GM12865 (cell line): Measurements from ENCODE around the gene MRPL42.
"Not testable (repeated sequence)": the region's sequence is repeated elsewhere in the genome, so short reads cannot be mapped to it uniquely, and the experiment has no call there.

Source experiments
- DNase-seq: peaks from one replicate; pipeline ENCODE4 v3.0.0; 2010; ENCODE audit warnings: low read depth
- H3K4me3 ChIP-seq: 2 replicates; pipeline ENCODE4 v1.5.1; 2011; ENCODE audit warnings: mild to moderate bottlenecking, low read depth, low read length, control low read depth
- TF ChIP-seq, protein P1 (sequence below): IDR thresholded peaks from 2 replicates; pipeline ENCODE4 v1.5.1; 2011; ENCODE audit warnings: low read length, control low read depth, low read depth, inconsistent platforms; ENCODE audit not compliant: insufficient read depth; ENCODE audit errors: missing control alignments

MRPL42 gene

DNA sequence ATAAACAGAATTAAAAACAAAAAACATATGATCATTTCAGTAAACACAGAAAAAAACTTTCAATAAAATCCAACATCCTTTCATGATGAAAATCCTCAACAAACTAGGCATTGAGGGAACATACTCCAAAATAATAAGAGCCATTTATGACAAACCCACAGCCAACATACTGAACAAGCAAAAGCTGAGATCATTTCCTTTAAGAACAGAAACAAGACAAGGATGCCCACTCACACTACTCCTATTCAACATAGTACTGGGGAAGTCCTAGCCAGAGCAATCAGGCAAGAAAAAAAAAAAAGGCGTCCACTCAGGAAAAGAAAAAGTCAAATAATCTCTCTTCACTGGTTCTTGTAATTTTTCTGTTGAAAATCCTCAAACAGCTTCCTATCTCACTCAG is 30.1 kb downstream of the MRPL42 start:
- TF ChIP-seq, protein P1, sequence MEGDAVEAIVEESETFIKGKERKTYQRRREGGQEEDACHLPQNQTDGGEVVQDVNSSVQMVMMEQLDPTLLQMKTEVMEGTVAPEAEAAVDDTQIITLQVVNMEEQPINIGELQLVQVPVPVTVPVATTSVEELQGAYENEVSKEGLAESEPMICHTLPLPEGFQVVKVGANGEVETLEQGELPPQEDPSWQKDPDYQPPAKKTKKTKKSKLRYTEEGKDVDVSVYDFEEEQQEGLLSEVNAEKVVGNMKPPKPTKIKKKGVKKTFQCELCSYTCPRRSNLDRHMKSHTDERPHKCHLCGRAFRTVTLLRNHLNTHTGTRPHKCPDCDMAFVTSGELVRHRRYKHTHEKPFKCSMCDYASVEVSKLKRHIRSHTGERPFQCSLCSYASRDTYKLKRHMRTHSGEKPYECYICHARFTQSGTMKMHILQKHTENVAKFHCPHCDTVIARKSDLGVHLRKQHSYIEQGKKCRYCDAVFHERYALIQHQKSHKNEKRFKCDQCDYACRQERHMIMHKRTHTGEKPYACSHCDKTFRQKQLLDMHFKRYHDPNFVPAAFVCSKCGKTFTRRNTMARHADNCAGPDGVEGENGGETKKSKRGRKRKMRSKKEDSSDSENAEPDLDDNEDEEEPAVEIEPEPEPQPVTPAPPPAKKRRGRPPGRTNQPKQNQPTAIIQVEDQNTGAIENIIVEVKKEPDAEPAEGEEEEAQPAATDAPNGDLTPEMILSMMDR: no peak
- no peak overlapping the region for H3K4me3 ChIP-seq
- no peak for DNase-seq

GRCh38 chr12:93498813-93499212 is 31.5 kb downstream of the MRPL42 start:
- not testable (repeated sequence) for DNase-seq, H3K4me3 ChIP-seq

DNA sequence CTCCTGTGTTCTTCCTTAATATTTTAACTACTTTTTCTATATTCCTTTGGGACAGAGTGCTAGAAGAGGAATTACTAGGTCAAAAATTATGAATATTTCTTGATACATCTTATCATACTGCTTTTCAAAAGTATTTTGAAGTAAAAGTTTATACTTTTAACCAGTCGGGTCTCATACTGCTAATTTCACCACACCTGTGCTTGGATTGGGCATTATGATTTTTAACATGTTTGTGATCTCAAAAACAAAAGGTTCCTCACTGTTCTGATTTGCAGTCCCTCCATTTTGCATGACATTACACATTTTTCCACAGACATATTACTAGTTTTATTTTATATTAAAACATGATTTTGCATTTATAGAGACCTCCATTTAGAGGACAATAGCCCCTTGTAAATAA is 32.9 kb downstream of the MRPL42 start:
- TF ChIP-seq, protein P1: no peak
- DNase-seq: no peak
- no peak overlapping the region for H3K4me3 ChIP-seq

- DNase-seq: no peak
- H3K4me3 ChIP-seq: no peak overlapping the region
- TF ChIP-seq, protein P1: no peak
Measured at GRCh38 chr12:93500667-93501066, 33.4 kb downstream of the MRPL42 start.

DNA sequence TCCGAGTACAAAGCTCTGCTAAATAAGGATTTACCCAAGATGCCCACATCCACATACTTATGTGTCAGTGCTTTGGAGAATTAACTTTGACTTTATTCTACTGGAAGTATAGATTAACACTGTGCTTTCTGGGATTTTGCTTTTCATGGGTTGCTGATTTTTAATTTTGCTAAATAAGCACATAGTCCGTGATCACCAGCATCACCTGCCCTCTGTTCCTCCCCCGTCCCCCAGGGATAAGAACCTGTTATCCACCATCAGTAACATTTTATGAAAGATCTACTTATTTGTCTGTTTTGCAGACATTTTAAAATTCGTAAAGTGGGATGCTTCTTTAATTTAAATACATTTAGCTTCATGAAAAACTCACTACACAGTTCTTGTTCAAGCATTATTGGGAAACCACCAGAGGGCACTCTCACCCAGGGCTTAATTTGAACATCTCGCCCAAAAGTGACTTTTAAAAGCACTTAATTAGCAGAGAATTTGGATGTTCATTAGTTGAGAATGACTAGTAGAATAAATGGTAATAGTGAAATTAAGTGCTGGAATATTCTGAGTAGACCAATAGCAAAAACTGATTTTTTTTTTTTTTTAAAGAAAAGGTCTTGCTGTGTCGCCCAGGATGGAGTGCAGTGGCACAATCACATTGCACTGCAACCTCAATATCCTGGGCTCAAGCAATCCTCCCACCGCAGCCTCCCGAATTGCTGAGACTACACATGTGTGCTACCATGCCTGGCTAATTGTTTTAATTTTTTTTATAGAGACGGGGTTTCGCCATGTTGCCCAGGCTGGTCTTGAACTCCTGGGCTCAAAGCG is 35.7 kb downstream of the MRPL42 start:
- peak; percentile 66 for DNase-seq
- no peak overlapping the region for H3K4me3 ChIP-seq
- TF ChIP-seq, protein P1: peak; percentile 62

DNA sequence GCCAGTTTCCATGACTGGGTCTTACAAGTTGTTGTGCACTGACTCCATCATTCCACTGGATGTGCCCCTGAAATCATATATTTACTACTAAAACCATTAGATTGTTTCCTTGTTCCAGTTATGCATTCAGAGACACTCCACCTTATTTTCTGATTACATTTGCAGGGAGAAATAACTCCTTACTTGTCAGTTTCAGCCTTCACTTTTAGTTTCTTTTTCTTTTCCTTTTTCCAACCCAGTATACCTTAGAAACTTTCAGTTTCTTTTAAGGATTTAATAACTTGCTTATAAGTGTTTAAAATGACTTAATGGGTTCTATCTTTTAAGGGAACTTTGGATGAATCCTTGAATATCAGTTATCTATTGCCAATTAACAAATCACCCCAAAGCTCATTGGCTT is 39.9 kb downstream of the MRPL42 start:
- TF ChIP-seq, protein P1: no peak
- no peak for DNase-seq
- H3K4me3 ChIP-seq: no peak overlapping the region

- no peak for DNase-seq
- TF ChIP-seq, protein P1: no peak
- H3K4me3 ChIP-seq: no peak overlapping the region
Measured at GRCh38 chr12:93509506-93509905, 42.2 kb downstream of the MRPL42 start.
